Fibroblast of pulmonary artery (primary cell): ENCODE results near the gene GSTK1.

Experiments used
- DNase-seq: peaks from one replicate; pipeline ENCODE4 v3.0.0-alpha.2; 2010; ENCODE audit warnings: low read depth
- H3K4me3 ChIP-seq: replicated peaks from 2 replicates; pipeline ENCODE4 v1.5.1; 2011; ENCODE audit warnings: low read depth, mild to moderate bottlenecking, control low read depth, low read length, moderate library complexity
- CTCF ChIP-seq: IDR thresholded peaks from 2 replicates; pipeline ENCODE4 v1.5.1; 2011; ENCODE audit warnings: mild to moderate bottlenecking, control low read depth, low read length, inconsistent platforms; ENCODE audit errors: missing control alignments

Gene GSTK1

GRCh38 chr7:143244321-143244720 is 18.9 kb upstream of the GSTK1 start:
- DNase-seq: no peak
- no peak overlapping the region for H3K4me3 ChIP-seq
- TF ChIP-seq CTCF: no peak

GRCh38 chr7:143245123-143245522 is 18.1 kb upstream of the GSTK1 start:
- peak; percentile 44 for DNase-seq
- no peak for TF ChIP-seq CTCF
- H3K4me3 ChIP-seq: no peak overlapping the region

GRCh38 chr7:143247372-143247771 is 15.9 kb upstream of the GSTK1 start:
- no peak overlapping the region for H3K4me3 ChIP-seq
- no peak for TF ChIP-seq CTCF
- no peak for DNase-seq

- no peak overlapping the region for H3K4me3 ChIP-seq
- TF ChIP-seq CTCF: no peak
- DNase-seq: peak; percentile 51
These were observed 14.4 kb upstream of the GSTK1 start for GRCh38 chr7:143248761-143249354.

GRCh38 chr7:143250199-143250598 is 13.0 kb upstream of the GSTK1 start:
- no peak for TF ChIP-seq CTCF
- no peak for DNase-seq
- no peak overlapping the region for H3K4me3 ChIP-seq

GRCh38 chr7:143250822-143251221 is 12.4 kb upstream of the GSTK1 start:
- no peak for TF ChIP-seq CTCF
- H3K4me3 ChIP-seq: no peak overlapping the region
- peak; percentile 26 for DNase-seq

GRCh38 chr7:143252006-143252405 is 11.2 kb upstream of the GSTK1 start:
- H3K4me3 ChIP-seq: no peak overlapping the region
- no peak for DNase-seq
- no peak for TF ChIP-seq CTCF
